CD4-positive, alpha-beta T cell treated with Interleukin-12 subunit alpha and Interleukin-12 subunit beta, for 1 hour (primary cell): Measurements from ENCODE around the gene PCBD2.
"Not testable (repeated sequence)": the region's sequence is repeated elsewhere in the genome, so short reads cannot be mapped to it uniquely, and the experiment has no call there.

Experiments used
- DNase-seq: peaks from one replicate; pipeline ENCODE4 v3.0.0-alpha.2; 2020

Gene PCBD2

GRCh38 chr5:134964359-134965270 lies 59.7 kb downstream of the PCBD2 start:
- peak; percentile 17 for DNase-seq

GRCh38 chr5:134965271-134965825 lies 60.4 kb downstream of the PCBD2 start:
- no peak for DNase-seq

GRCh38 chr5:134967607-134968006 lies 62.7 kb downstream of the PCBD2 start, which contains the start of gene CATSPER3:
Gene CATSPER3 (plus strand): TSS chr5:134967907. CDS start chr5:134967992, 85 bp downstream.
- DNase-seq = no peak

GRCh38 chr5:134968055-134968454 lies 63.1 kb downstream of the PCBD2 start:
- DNase-seq = no peak

- DNase-seq = no peak
These were observed 64.2 kb downstream of the PCBD2 start for GRCh38 chr5:134969166-134969565.

- DNase-seq = no peak
These were observed 70.3 kb downstream of the PCBD2 start for GRCh38 chr5:134975078-134975715.

- no peak for DNase-seq
These were observed 70.9 kb downstream of the PCBD2 start for GRCh38 chr5:134975843-134976242.

- no peak for DNase-seq
These were observed 71.9 kb downstream of the PCBD2 start for GRCh38 chr5:134976841-134977240.

GRCh38 chr5:134979416-134979815 lies 74.5 kb downstream of the PCBD2 start:
- DNase-seq = no peak

GRCh38 chr5:134982230-134982629 lies 77.3 kb downstream of the PCBD2 start:
- DNase-seq = no peak

GRCh38 chr5:134989266-134989830 lies 84.4 kb downstream of the PCBD2 start:
- no peak for DNase-seq

- not testable (repeated sequence) for DNase-seq
These were observed 85.3 kb downstream of the PCBD2 start for GRCh38 chr5:134990183-134990582.

- no peak for DNase-seq
These were observed 87.2 kb downstream of the PCBD2 start for GRCh38 chr5:134992148-134992547.

GRCh38 chr5:134993161-134993560 lies 88.2 kb downstream of the PCBD2 start:
- no peak for DNase-seq

- DNase-seq = no peak
These were observed 89.7 kb downstream of the PCBD2 start for GRCh38 chr5:134994560-134995156.

- DNase-seq = no peak
These were observed 91.0 kb downstream of the PCBD2 start for GRCh38 chr5:134995850-134996402.

GRCh38 chr5:134997015-134997414 lies 92.1 kb downstream of the PCBD2 start:
- no peak for DNase-seq

- not testable (repeated sequence) for DNase-seq
These were observed 93.1 kb downstream of the PCBD2 start for GRCh38 chr5:134998068-134998467.

GRCh38 chr5:135004376-135004775 lies 99.4 kb downstream of the PCBD2 start:
- DNase-seq = no peak

- no peak for DNase-seq
These were observed 100.1 kb downstream of the PCBD2 start for GRCh38 chr5:135005076-135005475.

GRCh38 chr5:135007305-135007704 lies 102.4 kb downstream of the PCBD2 start:
- no peak for DNase-seq

- no peak for DNase-seq
These were observed 102.9 kb downstream of the PCBD2 start for GRCh38 chr5:135007749-135008363.
